A549 (cell line): ENCODE measurements around the gene MEF2B. TPM values are rescaled to one million over a fixed set of nuclear protein-coding genes. Genes with fewer than 3 reads are reported as not detected.

Experiments
- ATAC-seq, 2 experiments: fragments of 200-7000 bp in 1 of 2; fragments of >200 bp in 1 of 2; cut with Nextera tagmentation in 1 of 2; cut with Tn5 transposase in 1 of 2; 3 replicates each; pipeline versions ENCODE4 v1.8.0 to v1.9.1; 2018 to 2020; ENCODE audit warnings: mild to moderate bottlenecking in 1 of 2, moderate library complexity in 1 of 2
- CTCF ChIA-PET: fragments of 300-600 bp; sonication (Branson Sonifier 250); formaldehyde crosslinking; extraction: SDS; loops from one replicate; lab custom pipeline; 2021; ENCODE audit warnings: antibody characterized with exemption, inconsistent platforms; lab: Yijun Ruan, JAX
- POLR2A ChIA-PET: fragments of 350-600 bp; formaldehyde crosslinking; extraction: SDS; loops from one replicate; lab custom pipeline; 2021; ENCODE audit warnings: antibody characterized with exemption, inconsistent platforms; lab: Yijun Ruan, JAX
- DNase-seq, 2 experiments: peaks; one replicate each; pipeline versions ENCODE4 v3.0.0 to v3.0.0-alpha.2; 2011 to 2016; ENCODE audit warnings: low read depth in 1 of 2, low spot score in 1 of 2
- FAIRE-seq: peaks from 2 replicates; lab custom pipeline; 2011; peaks lifted over from hg19 to GRCh38; lab: Jason Lieb, UNC
- H3K27ac ChIP-seq, 2 experiments: fragments of >200 bp; sonication (Bioruptor Twin); formaldehyde crosslinking; 3 replicates each; pipeline ENCODE4 v1.5.1; 2016 to 2017
- H3K4me1 ChIP-seq: fragments of >200 bp; sonication (Bioruptor Twin); formaldehyde crosslinking; 3 replicates; pipeline ENCODE4 v1.6.1; 2016
- H3K4me2 ChIP-seq: fragments of >200 bp; sonication (Bioruptor Twin); formaldehyde crosslinking; 3 replicates; pipeline ENCODE4 v1.6.1; 2016
- H3K4me3 ChIP-seq: fragments of >200 bp; sonication (Bioruptor Twin); formaldehyde crosslinking; 3 replicates; pipeline ENCODE4 v1.5.1; 2016
- H3K9me3 ChIP-seq: fragments of >200 bp; sonication (Bioruptor Twin); formaldehyde crosslinking; 3 replicates; pipeline ENCODE4 v1.6.1; 2016
- CBX2 ChIP-seq: fragments of 200-600 bp; sonication (generic); IDR thresholded peaks from 2 replicates; pipeline ENCODE4 v1.6.1; 2016; ENCODE audit warnings: low read depth, mild to moderate bottlenecking, borderline replicate concordance
- ESRRA ChIP-seq: fragments of 150-350 bp; IDR thresholded peaks from 2 replicates; pipeline ENCODE4 v1.6.1; 2014; ENCODE audit warnings: mild to moderate bottlenecking, low read length, borderline replicate concordance
- HOXA7 ChIP-seq: fragments of 250-450 bp; sonication (Bioruptor Pico); IDR thresholded peaks from 2 replicates; pipeline ENCODE4 v1.5.0; 2020; ENCODE audit warnings: mild to moderate bottlenecking, moderate library complexity
- KDM5A ChIP-seq: fragments of 200-600 bp; sonication (generic); IDR thresholded peaks from 2 replicates; pipeline ENCODE4 v1.6.1; 2016; ENCODE audit warnings: antibody characterized with exemption, mild to moderate bottlenecking
- MAX ChIP-seq: IDR thresholded peaks from 2 replicates; pipeline ENCODE4 v1.6.1; 2012
- MYC ChIP-seq: IDR thresholded peaks from 2 replicates; pipeline ENCODE4 v1.6.1; 2012; ENCODE audit warnings: mild to moderate bottlenecking, inconsistent platforms, low read length, improper control_type of control experiment, borderline replicate concordance
- PBX3 ChIP-seq: IDR thresholded peaks from 2 replicates; pipeline ENCODE4 v1.6.1; 2012
- RAD21 ChIP-seq, 2 experiments: fragments of >200 bp in 1 of 2; sonication (Bioruptor Twin) in 1 of 2; formaldehyde crosslinking in 1 of 2; IDR thresholded peaks in 1 of 2; conservative IDR thresholded peaks in 1 of 2; 2 replicates in 1 of 2; 3 replicates in 1 of 2; pipeline ENCODE4 v1.6.1; 2012 to 2018; ENCODE audit warnings: inconsistent platforms in 1 of 2
- REST ChIP-seq: fragments of 200-600 bp; sonication (generic); IDR thresholded peaks from 2 replicates; pipeline ENCODE4 v1.6.1; 2016; ENCODE audit warnings: antibody characterized with exemption, mild to moderate bottlenecking, moderate library complexity
- SMC3 ChIP-seq: fragments of >200 bp; sonication (Bioruptor Twin); formaldehyde crosslinking; IDR thresholded peaks from 3 replicates; pipeline ENCODE4 v1.6.1; 2018; ENCODE audit warnings: inconsistent platforms
- TP53 ChIP-seq: fragments of 250-450 bp; sonication (Bioruptor Pico); IDR thresholded peaks from 2 replicates; pipeline ENCODE4 v1.5.0; 2021; ENCODE audit warnings: mild to moderate bottlenecking, moderate library complexity
- USF2 ChIP-seq: fragments of 450-650 bp; IDR thresholded peaks from 2 replicates; pipeline ENCODE4 v1.6.1; 2014; ENCODE audit warnings: antibody characterized with exemption
- WGBS: methylation state at CpG from one replicate; pipeline ENCODE4 v1.1.6; 2017; ENCODE audit errors: missing lambda C conversion rate; 5-methylcytosine and 5-hydroxymethylcytosine counted together
- polyA plus RNA-seq, 4 experiments: library from polyadenylated mRNA; depleted of rRNA in 3 of 4; stranded (reverse); fragments of >200 nt; fragmentation: RNase III in 1 of 4; extraction: RNeasy Plus Mini Kit Qiagen cat#74134 plus additional on column Dnase treatment in 1 of 4; gene quantifications; 2 replicates in 3 of 4; 3 replicates in 1 of 4; pipeline ENCODE4 v1.2.3, GENCODE V29; 2011 to 2017

The MEF2B gene
- polyA plus RNA-seq, 2 of the 4 experiments (the other 2 are of a cell fraction), result 0.10 to 0.13 TPM

GRCh38 chr19:19111967-19112580, 58.0 kb downstream of the MEF2B start:
- CTCF ChIA-PET, result interaction anchor here (1.5 kb wide), 1 partner anchor 58 kb away, joined by 5 read pairs; no protein-coding TSS in a partner anchor
- 84% methylated on average over 9 of the region's 9 CpGs for WGBS

GRCh38 chr19:19111136-19111835, 58.8 kb downstream of the MEF2B start:
- Histone ChIP-seq H3K9me3 (no peaks in the 10 kb centered on the region), H3K27ac (no peak overlapping the region), H3K4me2 (no peak overlapping the region; the same call in 2 of the 3 replicates), H3K4me3 (no peak overlapping the region), H3K4me1 (no peaks in the 10 kb centered on the region; the same call in 2 of the 3 replicates)
- ChIA-PET POLR2A (interaction anchor here (0.5 kb wide), 1 partner anchor 60 kb away, joined by 4 read pairs; no protein-coding TSS in a partner anchor), CTCF (interaction anchor here (0.9 kb wide), 2 partner anchors 45 to 58 kb away, joined by 3 read pairs; no protein-coding TSS in a partner anchor)
- DNase-seq (no peak), ATAC-seq (0 out of 6 replicates have a peak, but pooled peaks of 1 of the 2 experiments have one; percentile 14), FAIRE-seq (no peak)
- WGBS, result 74% methylated on average over 13 of the region's 15 CpGs
- no peak for TF ChIP-seq PBX3

More at GRCh38 chr19:19111967-19112580, 58.0 kb downstream of the MEF2B start:
- FAIRE-seq, result no peak
- Histone ChIP-seq H3K4me2 (no peak overlapping the region), H3K9me3 (no peaks in the 10 kb centered on the region)
- no peak for DNase-seq
- POLR2A ChIA-PET, result interaction anchor here (0.5 kb wide), 1 partner anchor 61 kb away, joined by 4 read pairs; no protein-coding TSS in a partner anchor
- no peak for TF ChIP-seq KDM5A
- no peak for TF ChIP-seq MYC
- TF ChIP-seq REST, result no peak
- TF ChIP-seq HOXA7 (CRISPR knock-in tag), result no peak
- TF ChIP-seq CBX2, result no peak
- no peak for TF ChIP-seq USF2
- TF ChIP-seq SMC3, result no peak
- no peak for TF ChIP-seq ESRRA
- TF ChIP-seq, all 56 proteins: peak for 0
- Histone ChIP-seq H3K4me1 (no peaks in the 10 kb centered on the region), H3K4me3 (no peak overlapping the region), H3K27ac (no peak overlapping the region)
- no peak for ATAC-seq

GRCh38 chr19:19110410-19111135, 59.5 kb downstream of the MEF2B start:
- Histone ChIP-seq H3K9me3 (no peaks in the 10 kb centered on the region), H3K27ac (no peak overlapping the region), H3K4me3 (no peak overlapping the region), H3K4me2 (peak overlapping the region; percentile 57), H3K4me1 (peaks cover 5% of the 10 kb centered on the region; the same call in 1 of the 3 replicates)
- ATAC-seq, result peak; percentile 37 to 67; a peak in 4 of 6 replicates
- peak in 1 of 2 experiments; percentile 10 for DNase-seq
- WGBS, result 41% methylated on average over 22 of the region's 66 CpGs
- 0 out of 2 replicates have a peak, but pooled peaks have one; percentile 23 for TF ChIP-seq MAX
- no peak for TF ChIP-seq TP53 (CRISPR knock-in tag)
- TF ChIP-seq RAD21 (conservative IDR thresholded peaks at IDR 0.05 in 1 of 2, IDR thresholded peaks at IDR 0.05 in 1 of 2), result no peak
- ChIA-PET POLR2A (no interaction called here), CTCF (interaction anchor here (0.9 kb wide), 2 partner anchors 46 to 57 kb away, joined by 3 read pairs; no protein-coding TSS in a partner anchor)
- FAIRE-seq, result no peak
